Cardiac fibroblast (primary cell): Measurements from ENCODE around the gene SV2B.

Experiments
- DNase-seq, 2 donors: peaks; one replicate each; pipeline versions ENCODE4 v3.0.0 to v3.0.0-alpha.2; 2010; ENCODE audit warnings: low read depth in 2 of 2
- H3K4me3 ChIP-seq, 2 donors: replicated peaks in 1 of 2; 1 replicate in 1 of 2; 2 replicates in 1 of 2; pipeline ENCODE4 v1.5.1; 2011; ENCODE audit warnings: low read depth in 2 of 2, low read length in 2 of 2, mild to moderate bottlenecking in 2 of 2, moderate library complexity in 1 of 2
- CTCF ChIP-seq: IDR thresholded peaks from one replicate; pipeline ENCODE4 v1.5.1; 2011; ENCODE audit warnings: low read depth, mild to moderate bottlenecking, low read length, inconsistent platforms

SV2B gene

GRCh38 chr15:91099995-91100813 lies at the start of gene SV2B:
TSS of gene SV2B (plus strand) at chr15:91100257. CDS start at chr15:91226264, 126,007 bp downstream.
- peak within 1 kb of the TSS; percentile 37 to 41 for H3K4me3 ChIP-seq
- no peak for TF ChIP-seq CTCF
- peak; percentile 25 to 27 for DNase-seq

- no peak for TF ChIP-seq CTCF
- no peak overlapping the region for H3K4me3 ChIP-seq
- DNase-seq, result no peak
These were observed 48.8 kb upstream of the SV2B start for GRCh38 chr15:91051248-91051647.

- no peak for TF ChIP-seq CTCF
- no peak for DNase-seq
- no peak overlapping the region for H3K4me3 ChIP-seq
These were observed 45.2 kb upstream of the SV2B start for GRCh38 chr15:91054816-91055215.

GRCh38 chr15:91055548-91056331 lies 44.3 kb upstream of the SV2B start:
- H3K4me3 ChIP-seq, result no peak overlapping the region
- DNase-seq, result peak; percentile 68 to 74
- TF ChIP-seq CTCF, result peak; percentile 80

GRCh38 chr15:91061230-91061629 lies 38.8 kb upstream of the SV2B start:
- DNase-seq, result no peak
- H3K4me3 ChIP-seq, result no peak overlapping the region

GRCh38 chr15:91061997-91062396 lies 38.1 kb upstream of the SV2B start:
- TF ChIP-seq CTCF, result no peak
- no peak overlapping the region for H3K4me3 ChIP-seq
- DNase-seq, result no peak

More at GRCh38 chr15:91061230-91061629, 38.8 kb upstream of the SV2B start:
- no peak for TF ChIP-seq CTCF
